GM21717 (cell line): ENCODE data around the gene SNX27.
"Not testable (repeated sequence)": the region's sequence is repeated elsewhere in the genome, so short reads cannot be mapped to it uniquely, and the experiment has no call there.

Source experiments
- ATAC-seq: cut with Tn5 transposase; IDR thresholded peaks from one replicate; pipeline ENCODE4 v1.9.1; 2021; ENCODE audit warnings: mild to moderate bottlenecking, moderate library complexity; ENCODE audit not compliant: unreplicated experiment

SNX27 gene

GRCh38 chr1:151720125-151720524 is 108.3 kb downstream of the SNX27 start:
- ATAC-seq, result no peak

- peak; percentile 50 for ATAC-seq
These were observed 108.7 kb downstream of the SNX27 start for GRCh38 chr1:151720554-151720953.

GRCh38 chr1:151720974-151721787 is 109.3 kb downstream of the SNX27 start, which contains the start of gene RIIAD1:
Gene RIIAD1 (plus strand): TSS chr1:151721522. CDS start chr1:151721537, 15 bp downstream.
- ATAC-seq, result peak; percentile 41

- ATAC-seq, result no peak
These were observed 110.1 kb downstream of the SNX27 start for GRCh38 chr1:151721788-151722510.

GRCh38 chr1:151723726-151724370 is 112.0 kb downstream of the SNX27 start:
- ATAC-seq, result no peak

- ATAC-seq, result no peak
These were observed 116.6 kb downstream of the SNX27 start for GRCh38 chr1:151728151-151729054.

- no peak for ATAC-seq
These were observed 117.5 kb downstream of the SNX27 start for GRCh38 chr1:151729157-151729965.

- no peak for ATAC-seq
These were observed 118.1 kb downstream of the SNX27 start for GRCh38 chr1:151729966-151730291.

- no peak for ATAC-seq
These were observed 121.3 kb downstream of the SNX27 start for GRCh38 chr1:151733126-151733525.

GRCh38 chr1:151733995-151734394 is 122.1 kb downstream of the SNX27 start:
- ATAC-seq, result not testable (repeated sequence)

GRCh38 chr1:151737026-151737425 is 125.2 kb downstream of the SNX27 start:
- no peak for ATAC-seq

GRCh38 chr1:151737479-151737878 is 125.6 kb downstream of the SNX27 start:
- no peak for ATAC-seq

- no peak for ATAC-seq
These were observed 127.9 kb downstream of the SNX27 start for GRCh38 chr1:151739590-151740355.

- no peak for ATAC-seq
These were observed 129.7 kb downstream of the SNX27 start for GRCh38 chr1:151741516-151741915.
